Prostate gland (tissue), 2 donors: Measurements from ENCODE around the gene OPA1.

Source experiments
- CTCF ChIP-seq, 4 experiments: fragments of 200-600 bp in 2 of 4; fragments of 450-650 bp in 2 of 4; sonication (generic) in 2 of 4; IDR thresholded peaks; 1 replicate in 3 of 4; 2 replicates in 1 of 4; pipeline ENCODE4 v1.5.1; 2016 to 2019; ENCODE audit warnings: antibody characterized with exemption in 4 of 4, mild to moderate bottlenecking in 2 of 4, moderate library complexity in 2 of 4
- POLR2A ChIP-seq: fragments of 450-650 bp; IDR thresholded peaks from one replicate; pipeline ENCODE4 v1.6.1; 2016; ENCODE audit warnings: antibody characterized with exemption, mild to moderate bottlenecking
- POLR2AphosphoS5 ChIP-seq: sonication (generic); formaldehyde crosslinking; IDR thresholded peaks from one replicate; pipeline ENCODE4 v1.6.1; 2017; ENCODE audit warnings: antibody characterized with exemption

DNA sequence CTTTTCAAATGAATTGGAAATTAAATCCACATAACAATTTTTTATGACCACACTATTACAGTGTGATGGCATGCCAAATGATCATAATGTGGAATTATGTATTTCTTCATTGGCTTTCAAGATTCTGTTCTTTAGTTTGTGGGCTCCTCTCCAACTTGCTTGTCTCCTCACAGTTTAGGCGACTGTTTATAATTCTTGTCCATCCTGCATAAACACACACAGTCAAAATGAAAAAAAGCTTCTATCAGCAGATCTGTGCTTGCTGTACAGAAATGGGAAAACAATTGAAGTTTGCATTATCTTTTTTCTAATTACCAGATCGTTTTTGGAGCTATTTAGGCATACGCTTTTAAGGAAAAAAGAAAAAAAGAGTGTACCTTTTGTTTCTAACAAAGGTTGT, 37.0 kb downstream of the OPA1 start:
- TF ChIP-seq CTCF (IDR thresholded peaks at IDR 0.05) (no peak), POLR2AphosphoS5 (no peak), POLR2A (no peak)
